GM18858 (cell line): ENCODE measurements around the gene GPS1.
"Not testable (repeated sequence)": the region's sequence is repeated elsewhere in the genome, so short reads cannot be mapped to it uniquely, and the experiment has no call there.

Experiments used
- ATAC-seq: cut with Tn5 transposase; IDR thresholded peaks from one replicate; pipeline ENCODE4 v1.9.1; 2021; ENCODE audit not compliant: unreplicated experiment

Gene GPS1

GRCh38 chr17:82025401-82026107 is 26.1 kb upstream of the GPS1 start:
- no peak for ATAC-seq

GRCh38 chr17:82028246-82028645 is 23.5 kb upstream of the GPS1 start:
- ATAC-seq, result no peak

- ATAC-seq, result no peak
Measured at GRCh38 chr17:82028966-82029365, 22.7 kb upstream of the GPS1 start.

GRCh38 chr17:82029391-82029790 is 22.3 kb upstream of the GPS1 start:
- no peak for ATAC-seq

- ATAC-seq, result no peak
Measured at GRCh38 chr17:82029990-82030469, 21.7 kb upstream of the GPS1 start.

GRCh38 chr17:82030470-82031302 is 21.0 kb upstream of the GPS1 start:
- no peak for ATAC-seq

- ATAC-seq, result no peak
Measured at GRCh38 chr17:82031303-82031884, 20.3 kb upstream of the GPS1 start, which contains the start of gene RAC3. RAC3 (plus strand) TSS chr17:82031678; CDS start chr17:82031762, 84 bp downstream.

- ATAC-seq, result no peak
Measured at GRCh38 chr17:82031885-82032627, 19.6 kb upstream of the GPS1 start.

- ATAC-seq, result no peak
Measured at GRCh38 chr17:82033359-82034085, 18.2 kb upstream of the GPS1 start.

- no peak for ATAC-seq
Measured at GRCh38 chr17:82034371-82035011, 17.2 kb upstream of the GPS1 start.

GRCh38 chr17:82035488-82035887 is 16.2 kb upstream of the GPS1 start:
- ATAC-seq, result no peak

GRCh38 chr17:82035956-82036633 is 15.6 kb upstream of the GPS1 start:
- no peak for ATAC-seq

- ATAC-seq, result no peak
Measured at GRCh38 chr17:82036634-82037091, 15.0 kb upstream of the GPS1 start.

- ATAC-seq, result peak; percentile 67
Measured at GRCh38 chr17:82037092-82037888, 14.4 kb upstream of the GPS1 start, which contains the start of gene DCXR. DCXR (minus strand) TSS chr17:82037697; CDS start chr17:82037682, 15 bp downstream.

GRCh38 chr17:82037889-82038195 is 13.9 kb upstream of the GPS1 start:
- no peak for ATAC-seq

- not testable (repeated sequence) for ATAC-seq
Measured at GRCh38 chr17:82038796-82039409, 12.8 kb upstream of the GPS1 start.

- ATAC-seq, result no peak
Measured at GRCh38 chr17:82039695-82040299, 11.9 kb upstream of the GPS1 start.
